Neural crest cell (in vitro differentiated cells): ENCODE results near the gene ZP4. TPM values are rescaled to one million over a fixed set of nuclear protein-coding genes. Genes with fewer than 3 reads are reported as not detected.

Source experiments
- DNase-seq: peaks from one replicate; pipeline ENCODE4 v3.0.0; 2021; ENCODE audit warnings: low read depth, mixed read lengths, low spot score
- H3K27ac Mint-ChIP-seq: one replicate; pipeline ENCODE4 v1.8.0; 2021; ENCODE audit warnings: mild to moderate bottlenecking, mixed read lengths; ENCODE audit not compliant: unreplicated experiment
- H3K27me3 Mint-ChIP-seq: 2 replicates; pipeline ENCODE4 v1.8.0; 2021; ENCODE audit warnings: low read depth, mild to moderate bottlenecking, mixed read lengths
- H3K36me3 Mint-ChIP-seq: 2 replicates; pipeline ENCODE4 v1.8.0; 2021; ENCODE audit warnings: low read depth, mild to moderate bottlenecking, mixed read lengths
- H3K4me1 Mint-ChIP-seq: 2 replicates; pipeline ENCODE4 v1.8.0; 2021; ENCODE audit warnings: mixed read lengths
- H3K4me3 Mint-ChIP-seq: one replicate; pipeline ENCODE4 v1.8.0; 2021; ENCODE audit warnings: mild to moderate bottlenecking, mixed read lengths
- H3K9me3 Mint-ChIP-seq: 2 replicates; pipeline ENCODE4 v1.8.0; 2021; ENCODE audit warnings: mixed read lengths
- total RNA-seq: library from RNA; stranded (reverse); gene quantifications from 2 replicates; pipeline ENCODE4 v1.2.1, GENCODE V29; 2021
- TF ChIP-seq, protein P1 (sequence below): fragments of 200-600 bp; sonication (generic); conservative IDR thresholded peaks from 2 replicates; pipeline ENCODE4 v1.5.0; 2021; ENCODE audit warnings: antibody characterized with exemption, mild to moderate bottlenecking

The ZP4 gene
- total RNA-seq, 1 donor from 2014 or later = not detected

- H3K27ac Mint-ChIP-seq = no peak overlapping the region
Observed at GRCh38 chr1:237867380-237867888, 23.3 kb downstream of the ZP4 start.

GRCh38 chr1:237864338-237865244 is 26.1 kb downstream of the ZP4 start:
- peak; percentile 66 for DNase-seq
- TF ChIP-seq, protein P1, sequence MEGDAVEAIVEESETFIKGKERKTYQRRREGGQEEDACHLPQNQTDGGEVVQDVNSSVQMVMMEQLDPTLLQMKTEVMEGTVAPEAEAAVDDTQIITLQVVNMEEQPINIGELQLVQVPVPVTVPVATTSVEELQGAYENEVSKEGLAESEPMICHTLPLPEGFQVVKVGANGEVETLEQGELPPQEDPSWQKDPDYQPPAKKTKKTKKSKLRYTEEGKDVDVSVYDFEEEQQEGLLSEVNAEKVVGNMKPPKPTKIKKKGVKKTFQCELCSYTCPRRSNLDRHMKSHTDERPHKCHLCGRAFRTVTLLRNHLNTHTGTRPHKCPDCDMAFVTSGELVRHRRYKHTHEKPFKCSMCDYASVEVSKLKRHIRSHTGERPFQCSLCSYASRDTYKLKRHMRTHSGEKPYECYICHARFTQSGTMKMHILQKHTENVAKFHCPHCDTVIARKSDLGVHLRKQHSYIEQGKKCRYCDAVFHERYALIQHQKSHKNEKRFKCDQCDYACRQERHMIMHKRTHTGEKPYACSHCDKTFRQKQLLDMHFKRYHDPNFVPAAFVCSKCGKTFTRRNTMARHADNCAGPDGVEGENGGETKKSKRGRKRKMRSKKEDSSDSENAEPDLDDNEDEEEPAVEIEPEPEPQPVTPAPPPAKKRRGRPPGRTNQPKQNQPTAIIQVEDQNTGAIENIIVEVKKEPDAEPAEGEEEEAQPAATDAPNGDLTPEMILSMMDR = peak; percentile 97
- no peak overlapping the region for H3K27ac Mint-ChIP-seq
- H3K36me3 Mint-ChIP-seq = no peaks in the 10 kb centered on the region
- no peak overlapping the region for H3K4me3 Mint-ChIP-seq
- H3K9me3 Mint-ChIP-seq = no peaks in the 10 kb centered on the region
- no peaks in the 10 kb centered on the region for H3K27me3 Mint-ChIP-seq
- H3K4me1 Mint-ChIP-seq = peaks cover 8% of the 10 kb centered on the region

More at GRCh38 chr1:237867380-237867888, 23.3 kb downstream of the ZP4 start:
- peaks cover 8% of the 10 kb centered on the region for H3K4me1 Mint-ChIP-seq
- no peaks in the 10 kb centered on the region for H3K27me3 Mint-ChIP-seq
- TF ChIP-seq, protein P1 = no peak
- no peaks in the 10 kb centered on the region for H3K36me3 Mint-ChIP-seq
- peaks cover 4% of the 10 kb centered on the region for H3K9me3 Mint-ChIP-seq
- DNase-seq = no peak
- no peak overlapping the region for H3K4me3 Mint-ChIP-seq

DNA sequence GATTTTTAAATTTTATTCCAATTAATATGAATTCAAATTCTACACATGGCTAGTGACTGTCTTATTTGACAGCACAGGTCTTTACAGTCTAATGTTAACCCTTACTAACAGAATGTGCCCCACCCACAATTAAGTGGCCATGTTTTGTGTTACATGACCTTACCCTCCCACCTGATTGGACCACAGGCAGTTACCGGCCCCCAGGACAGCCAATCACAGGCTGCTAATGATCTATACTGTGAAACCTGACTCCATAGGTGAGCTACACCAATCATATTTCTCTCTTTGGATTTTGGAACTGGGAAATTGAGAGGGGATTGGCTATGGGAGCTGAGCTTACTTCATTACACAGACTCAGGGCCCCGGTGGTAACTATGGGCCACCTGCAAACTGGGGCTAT is 27.5 kb downstream of the ZP4 start:
- no peak for DNase-seq
- Mint-ChIP-seq H3K4me3 (no peak overlapping the region), H3K27ac (no peak overlapping the region), H3K9me3 (no peaks in the 10 kb centered on the region), H3K4me1 (peaks cover 8% of the 10 kb centered on the region), H3K27me3 (no peaks in the 10 kb centered on the region), H3K36me3 (no peaks in the 10 kb centered on the region)
- TF ChIP-seq, protein P1 = no peak

DNA sequence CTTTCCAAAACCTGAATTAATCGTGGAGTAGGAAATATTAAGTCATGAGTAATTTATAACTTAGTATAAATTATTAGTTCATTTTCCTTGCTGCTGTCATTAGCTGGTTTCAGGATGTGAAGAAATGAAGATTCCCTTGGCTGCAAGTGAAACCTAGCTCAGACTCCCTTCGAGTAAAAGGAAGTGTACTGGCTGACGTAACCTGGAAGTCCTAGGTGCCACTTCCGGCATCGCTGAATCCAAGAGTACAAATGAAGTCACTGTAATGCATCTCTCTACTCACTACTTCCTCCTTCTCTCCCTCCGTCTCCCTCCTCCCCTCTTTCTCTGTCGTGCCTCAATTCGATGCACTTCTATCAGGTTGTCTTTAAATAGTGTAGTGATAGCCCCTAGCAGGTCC is 28.8 kb downstream of the ZP4 start:
- Mint-ChIP-seq H3K4me3 (no peak overlapping the region), H3K27me3 (no peaks in the 10 kb centered on the region), H3K36me3 (no peaks in the 10 kb centered on the region), H3K27ac (no peak overlapping the region), H3K4me1 (peaks cover 8% of the 10 kb centered on the region), H3K9me3 (no peaks in the 10 kb centered on the region)
- DNase-seq = no peak
- TF ChIP-seq, protein P1 = no peak

DNA sequence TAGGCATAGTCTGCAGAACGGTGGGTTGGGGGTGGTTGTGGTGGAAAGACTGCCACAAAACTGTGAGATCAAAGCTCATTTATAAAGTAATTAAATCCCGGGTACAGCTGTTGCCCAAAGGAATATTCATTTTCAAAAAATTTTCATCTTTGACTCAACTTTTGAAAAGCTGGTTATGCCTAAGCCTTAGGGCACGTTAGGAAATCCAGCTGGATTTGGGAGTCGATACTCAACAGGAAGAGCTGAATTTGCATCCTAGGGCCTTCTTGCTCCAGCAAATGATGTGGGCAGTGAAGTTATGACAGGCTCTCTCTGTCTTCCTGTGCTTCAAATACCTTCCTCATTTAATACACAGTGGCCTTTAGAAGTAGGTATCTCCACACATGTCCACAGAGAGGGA is 31.7 kb downstream of the ZP4 start:
- DNase-seq = no peak
- Mint-ChIP-seq H3K27ac (no peak overlapping the region), H3K27me3 (no peaks in the 10 kb centered on the region), H3K9me3 (peaks cover 3% of the 10 kb centered on the region), H3K4me1 (no peaks in the 10 kb centered on the region), H3K36me3 (no peaks in the 10 kb centered on the region), H3K4me3 (no peak overlapping the region)
- TF ChIP-seq, protein P1 = no peak
